ACHN (cell line): Measurements from ENCODE around the gene NPEPPS.

Experiments used
- DNase-seq: peaks from one replicate; pipeline ENCODE4 v3.0.0-alpha.2; 2015
- in situ Hi-C: cut with HindIII; loops from 2 replicates; pipeline ENCODE4 v1.10.0; 2017; ENCODE audit warnings: low sequenced_read_pairs, low pct_ligation_motif_present, low pct_unique_long_range_greater_than_20kb

NPEPPS gene

GRCh38 chr17:47621293-47622179 lies 90.6 kb downstream of the NPEPPS start:
- peak; percentile 98 for DNase-seq
- in situ Hi-C loops = no loop called here

DNA sequence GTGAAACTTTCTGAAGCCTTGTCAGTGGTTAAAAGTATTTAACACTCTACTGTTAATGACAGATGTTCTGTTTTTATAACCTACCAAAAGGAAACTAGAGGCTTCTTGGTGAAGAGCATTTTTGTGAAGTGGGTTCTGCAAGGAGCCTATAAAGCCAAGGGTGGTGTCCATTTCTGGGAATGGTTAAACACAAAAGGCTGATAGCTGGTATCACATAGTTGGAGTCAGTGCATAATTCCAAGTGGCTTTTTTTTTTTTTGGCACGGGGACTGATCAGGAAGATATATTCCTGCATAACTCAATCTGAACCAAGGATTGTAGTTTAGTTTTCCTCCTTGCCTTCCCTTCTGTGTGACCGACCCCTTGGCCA lies 91.3 kb downstream of the NPEPPS start:
- in situ Hi-C loops = no loop called here
- DNase-seq = no peak

- DNase-seq = no peak
- in situ Hi-C loops = no loop called here
These were observed 93.8 kb downstream of the NPEPPS start for GRCh38 chr17:47624727-47625068.

DNA sequence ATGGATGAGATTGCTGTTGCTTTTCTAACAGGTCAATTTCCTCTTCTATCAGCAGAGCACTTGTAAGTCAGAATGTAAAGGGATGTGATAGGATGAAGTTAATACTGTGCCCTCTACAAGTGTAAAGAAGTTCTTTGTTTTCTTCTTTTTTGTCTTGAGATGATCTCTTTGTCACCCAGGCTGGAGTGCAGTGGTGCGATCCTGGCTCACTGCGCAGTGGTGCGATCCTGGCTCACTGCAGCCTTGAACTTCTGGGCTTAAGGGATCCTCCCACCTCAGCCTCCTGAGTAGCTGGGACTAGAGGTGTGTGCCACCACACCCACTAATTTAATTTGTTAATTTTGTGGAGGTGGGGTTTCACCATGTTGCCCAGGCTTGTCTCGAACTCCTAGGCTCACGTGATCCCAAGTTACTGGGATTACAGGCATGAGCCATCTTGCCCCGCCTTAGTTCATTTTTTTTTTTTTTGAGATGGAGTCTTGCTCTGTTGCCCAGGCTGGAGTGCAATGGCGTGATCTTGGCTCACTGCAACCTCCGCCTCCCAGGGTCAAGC lies 97.2 kb downstream of the NPEPPS start:
- DNase-seq = no peak
- in situ Hi-C loops = no loop called here

DNA sequence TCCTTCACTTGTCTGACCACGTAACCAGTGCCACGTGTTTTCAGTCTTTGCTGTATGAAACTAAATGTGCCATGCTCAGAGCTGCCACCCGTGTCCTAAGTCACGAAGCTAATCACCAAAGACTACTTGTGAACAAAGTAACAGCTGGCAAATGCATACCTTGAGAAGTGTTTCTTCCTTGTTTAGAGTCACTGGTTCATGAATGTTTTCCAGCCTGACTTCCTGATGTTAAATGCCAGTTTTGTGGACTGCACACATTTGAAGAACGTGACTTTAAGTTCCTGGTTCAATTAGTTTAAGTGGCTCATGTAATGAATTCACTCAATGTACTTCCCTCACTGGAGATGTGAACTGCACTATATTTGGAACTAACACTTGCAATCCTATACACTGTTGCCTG lies 98.9 kb downstream of the NPEPPS start:
- in situ Hi-C loops = no loop called here
- no peak for DNase-seq

GRCh38 chr17:47630614-47631013 lies 99.7 kb downstream of the NPEPPS start:
- in situ Hi-C loops = no loop called here
- no peak for DNase-seq

DNA sequence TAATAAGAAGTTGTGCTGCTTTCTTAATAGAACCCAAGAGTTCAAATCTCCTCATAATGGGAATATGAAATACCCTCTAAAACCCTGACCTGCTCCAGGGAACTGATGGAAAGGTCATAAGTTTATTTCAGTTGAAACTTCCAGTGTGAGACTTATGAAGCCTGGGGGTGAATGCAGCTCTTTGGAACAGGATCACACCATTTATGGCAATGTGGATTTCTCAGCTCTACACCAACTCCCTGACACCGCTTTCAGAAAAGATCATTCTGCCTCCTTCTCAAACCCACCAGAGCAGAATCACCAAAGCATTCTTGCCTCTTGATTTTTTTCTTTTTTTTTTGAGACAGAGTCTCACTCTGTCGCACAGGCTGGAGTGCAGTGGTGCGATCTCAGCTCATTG lies 102.1 kb downstream of the NPEPPS start:
- DNase-seq = no peak
- in situ Hi-C loops = no loop called here

GRCh38 chr17:47633996-47634395 lies 103.1 kb downstream of the NPEPPS start:
- in situ Hi-C loops = no loop called here
- DNase-seq = no peak

- DNase-seq = no peak
- in situ Hi-C loops = no loop called here
These were observed 104.0 kb downstream of the NPEPPS start for GRCh38 chr17:47634870-47635269.

DNA sequence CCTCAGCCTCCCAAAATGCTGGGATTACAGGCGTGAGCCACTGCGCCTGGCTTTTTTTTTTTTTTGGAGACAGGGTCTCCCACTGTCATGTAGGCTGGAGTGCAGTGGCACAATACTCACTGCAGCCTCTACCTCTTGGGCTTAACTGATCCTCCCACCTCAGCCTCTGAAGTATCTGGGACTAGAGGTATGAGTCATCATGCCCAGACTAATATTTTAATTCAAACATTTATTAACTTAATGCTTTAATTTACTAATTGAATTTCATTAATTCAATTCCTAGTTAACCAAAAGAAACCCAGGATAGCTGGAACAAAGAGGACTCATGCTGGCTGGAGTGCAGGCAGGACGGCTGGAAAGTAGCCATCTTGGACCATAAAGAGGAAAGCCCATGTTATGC lies 104.8 kb downstream of the NPEPPS start:
- no peak for DNase-seq
- in situ Hi-C loops = no loop called here

DNA sequence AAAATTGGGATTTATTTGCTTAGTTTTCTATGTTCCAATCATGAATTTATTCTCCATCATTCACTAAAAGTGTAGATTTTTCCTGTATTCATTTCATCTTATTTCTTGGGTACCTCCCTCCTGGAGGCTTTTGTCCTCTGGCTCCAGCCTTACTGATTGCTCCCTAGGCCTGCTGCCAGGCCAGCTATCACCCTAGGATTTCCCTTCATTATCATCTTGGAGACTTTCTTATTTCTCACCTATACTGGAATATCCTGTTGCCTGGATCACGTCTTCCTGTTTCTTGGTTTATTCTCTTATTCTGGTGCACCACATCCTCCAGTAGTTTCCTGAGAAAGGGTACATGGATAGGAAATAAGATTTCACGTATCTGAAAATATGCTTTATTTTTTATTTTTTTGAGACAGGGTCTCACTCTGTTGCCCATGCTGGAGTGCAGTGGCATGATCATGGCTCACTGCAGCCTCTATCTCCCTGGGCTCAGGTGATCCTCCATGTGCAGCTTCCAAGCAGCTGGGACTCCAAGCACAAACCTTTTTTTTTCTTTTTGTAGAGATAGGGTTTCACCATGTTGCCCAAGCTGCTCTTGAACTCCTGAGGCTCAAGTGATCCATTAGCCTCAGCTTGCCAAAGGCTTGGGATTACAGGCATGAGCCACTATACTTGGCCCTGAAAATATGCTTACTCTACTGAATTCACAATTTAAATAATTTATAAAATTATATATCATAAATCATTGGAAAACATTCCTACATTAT lies 105.5 kb downstream of the NPEPPS start:
- no peak for DNase-seq
- in situ Hi-C loops = no loop called here

GRCh38 chr17:47638903-47639302 lies 108.0 kb downstream of the NPEPPS start:
- no peak for DNase-seq
- in situ Hi-C loops = no loop called here

- in situ Hi-C loops = no loop called here
These were observed 109.2 kb downstream of the NPEPPS start for GRCh38 chr17:47640076-47640475.

DNA sequence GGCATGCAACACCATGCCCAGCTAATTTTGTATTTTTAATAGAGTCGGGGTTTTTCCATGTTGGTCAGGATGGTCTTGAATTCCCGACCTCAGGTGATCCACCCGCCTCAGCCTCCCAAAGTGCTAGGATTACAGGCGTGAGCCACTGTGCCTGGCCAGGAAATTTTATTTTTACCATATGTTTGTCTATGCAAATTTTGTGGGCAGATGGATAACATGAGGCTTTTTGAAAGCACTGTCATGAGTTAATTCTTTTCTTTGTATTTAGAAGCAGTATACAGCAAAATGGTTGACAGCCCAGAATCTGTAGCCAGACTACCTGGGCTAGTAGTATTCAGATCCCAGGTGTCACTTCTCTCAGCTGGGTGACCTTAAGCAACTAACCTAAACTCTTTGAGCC lies 110.3 kb downstream of the NPEPPS start:
- in situ Hi-C loops = no loop called here
- DNase-seq = no peak

More at GRCh38 chr17:47640076-47640475, 109.2 kb downstream of the NPEPPS start:
- DNase-seq = no peak

GRCh38 chr17:47643116-47643515 lies 112.2 kb downstream of the NPEPPS start:
- no peak for DNase-seq
- in situ Hi-C loops = no loop called here

- DNase-seq = no peak
- in situ Hi-C loops = no loop called here
These were observed 113.4 kb downstream of the NPEPPS start for GRCh38 chr17:47644324-47644723.

DNA sequence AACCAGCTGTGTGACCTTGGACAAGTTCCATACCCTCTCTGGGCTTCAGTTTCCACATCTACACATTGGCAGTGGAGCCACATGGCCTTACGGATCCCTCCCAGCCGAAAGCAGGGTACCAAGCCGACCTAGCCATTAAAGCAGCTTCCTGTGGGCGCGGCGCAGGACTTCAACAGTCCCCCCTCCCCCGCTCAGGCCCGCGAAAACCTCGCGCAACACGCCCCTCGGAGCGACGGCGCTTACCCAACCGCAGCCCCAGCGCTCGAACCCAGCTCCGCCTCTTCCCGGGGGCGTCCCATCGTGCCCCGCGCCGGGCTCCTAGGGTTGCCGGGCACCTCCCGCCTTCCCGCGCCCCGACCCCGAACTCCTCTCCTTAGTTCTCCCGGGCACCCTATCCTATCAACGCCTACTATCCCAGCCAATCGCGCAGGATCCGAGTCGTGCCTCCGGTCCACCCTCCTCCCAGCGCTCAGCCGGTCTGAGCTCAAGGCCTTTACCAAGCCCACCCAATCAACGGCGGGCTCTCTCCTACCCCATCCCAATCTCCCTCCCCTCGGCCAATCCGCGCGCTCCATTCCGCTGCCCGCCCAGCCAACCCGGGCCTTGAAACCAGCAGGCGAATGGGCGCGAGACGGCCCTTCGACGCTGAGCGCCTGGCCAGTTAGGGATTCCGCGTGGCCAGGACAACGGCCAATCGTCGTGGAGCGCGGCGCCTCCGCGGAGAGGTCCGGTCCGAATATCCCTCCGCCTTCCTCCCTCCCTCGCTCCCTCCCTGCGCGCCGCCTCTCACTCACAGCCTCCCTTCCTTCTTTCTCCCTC lies 118.5 kb downstream of the NPEPPS start, which contains the start of gene KPNB1:
Gene KPNB1 (plus strand): TSS at position 767 of the 819 bp plus-strand sequence. CDS start 326 bp downstream, outside the sequence.
- DNase-seq = peak; percentile 100
- in situ Hi-C loops = no loop called here

DNA sequence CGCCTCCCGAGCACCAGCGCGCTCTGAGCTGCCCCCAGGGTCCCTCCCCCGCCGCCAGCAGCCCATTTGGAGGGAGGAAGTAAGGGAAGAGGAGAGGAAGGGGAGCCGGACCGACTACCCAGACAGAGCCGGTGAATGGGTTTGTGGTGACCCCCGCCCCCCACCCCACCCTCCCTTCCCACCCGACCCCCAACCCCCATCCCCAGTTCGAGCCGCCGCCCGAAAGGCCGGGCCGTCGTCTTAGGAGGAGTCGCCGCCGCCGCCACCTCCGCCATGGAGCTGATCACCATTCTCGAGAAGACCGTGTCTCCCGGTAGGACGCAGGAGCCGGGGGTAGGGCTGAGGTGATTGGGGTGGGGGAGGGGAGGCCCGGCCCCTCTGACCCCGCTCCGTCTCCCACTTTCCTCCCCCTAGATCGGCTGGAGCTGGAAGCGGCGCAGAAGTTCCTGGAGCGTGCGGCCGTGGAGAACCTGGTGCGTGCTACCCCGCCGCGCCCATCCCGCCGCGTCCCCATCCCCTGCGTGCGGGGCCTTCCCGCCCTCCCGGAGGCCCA lies 119.1 kb downstream of the NPEPPS start:
- DNase-seq = no peak
- in situ Hi-C loops = no loop called here
